SK-N-SH treated with all-trans-retinoic acid at 6 μM for 48 hours (cell line): ENCODE data around the gene GRID1.
"Not testable (repeated sequence)": the region's sequence is repeated elsewhere in the genome, so short reads cannot be mapped to it uniquely, and the experiment has no call there.

Source experiments
- ATAC-seq: fragments of 200-7000 bp; cut with Tn5 transposase; 3 replicates; pipeline ENCODE4 v1.9.1; 2020; ENCODE audit warnings: mild to moderate bottlenecking, moderate library complexity
- ARNTL ChIP-seq: fragments of 450-650 bp; formaldehyde crosslinking; IDR thresholded peaks from 2 replicates; pipeline ENCODE4 v1.5.0; 2020; ENCODE audit warnings: low read depth, mild to moderate bottlenecking, moderate library complexity, borderline replicate concordance
- BACH2 ChIP-seq: fragments of 250-450 bp; sonication (Bioruptor Pico); IDR thresholded peaks from 2 replicates; pipeline ENCODE4 v1.9.0; 2021; ENCODE audit warnings: mild to moderate bottlenecking, borderline replicate concordance
- CREB5 ChIP-seq: fragments of 250-450 bp; sonication (Bioruptor Pico); IDR thresholded peaks from 2 replicates; pipeline ENCODE4 v1.5.1; 2020; ENCODE audit warnings: low read depth, mild to moderate bottlenecking, moderate library complexity
- CSRNP3 ChIP-seq: fragments of 250-450 bp; sonication (Bioruptor Pico); IDR thresholded peaks from 2 replicates; pipeline ENCODE4 v1.5.1; 2021; ENCODE audit warnings: mild to moderate bottlenecking, moderate library complexity
- ESRRG ChIP-seq: fragments of 250-450 bp; sonication (Bioruptor Pico); IDR thresholded peaks from 2 replicates; pipeline ENCODE4 v1.6.1; 2021; ENCODE audit warnings: mild to moderate bottlenecking
- GLIS3 ChIP-seq: fragments of 250-450 bp; sonication (Bioruptor Pico); IDR thresholded peaks from 2 replicates; pipeline ENCODE4 v1.5.0; 2020; ENCODE audit warnings: mild to moderate bottlenecking, moderate library complexity
- ISL1 ChIP-seq: fragments of 250-450 bp; sonication (Bioruptor Pico); IDR thresholded peaks from 2 replicates; pipeline ENCODE4 v2.1.2; 2022; ENCODE audit warnings: mild to moderate bottlenecking, moderate library complexity
- OSR1 ChIP-seq: fragments of 250-450 bp; sonication (Bioruptor Pico); IDR thresholded peaks from 2 replicates; pipeline ENCODE4 v1.8.0; 2022; ENCODE audit warnings: moderate library complexity, mild to moderate bottlenecking, inconsistent platforms
- PATZ1 ChIP-seq: fragments of 250-450 bp; sonication (Bioruptor Pico); IDR thresholded peaks from 2 replicates; pipeline ENCODE4 v1.8.0; 2020; ENCODE audit warnings: mild to moderate bottlenecking, moderate library complexity, borderline replicate concordance
- POU6F1 ChIP-seq: fragments of 250-450 bp; sonication (Bioruptor Pico); IDR thresholded peaks from 2 replicates; pipeline ENCODE4 v1.8.0; 2021; ENCODE audit warnings: low read depth, mild to moderate bottlenecking, moderate library complexity, borderline replicate concordance
- RARB ChIP-seq: fragments of 250-450 bp; sonication (Bioruptor Pico); IDR thresholded peaks from 2 replicates; pipeline ENCODE4 v1.8.0; 2021; ENCODE audit warnings: mild to moderate bottlenecking, moderate library complexity
- SNAI2 ChIP-seq: fragments of 250-450 bp; sonication (Bioruptor Pico); IDR thresholded peaks from 2 replicates; pipeline ENCODE4 v1.5.0; 2020; ENCODE audit warnings: mild to moderate bottlenecking, moderate library complexity
- TCF4 ChIP-seq: fragments of 250-450 bp; sonication (Bioruptor Pico); IDR thresholded peaks from 2 replicates; pipeline ENCODE4 v1.8.0; 2021; ENCODE audit warnings: mild to moderate bottlenecking, moderate library complexity, borderline replicate concordance
- TOX ChIP-seq: fragments of 250-450 bp; sonication (Bioruptor Pico); IDR thresholded peaks from 2 replicates; pipeline ENCODE4 v1.8.0; 2021; ENCODE audit warnings: mild to moderate bottlenecking, moderate library complexity, borderline replicate concordance
- ZC3H10 ChIP-seq: fragments of 250-450 bp; sonication (Bioruptor Pico); IDR thresholded peaks from 2 replicates; pipeline ENCODE4 v1.5.1; 2021; ENCODE audit warnings: mild to moderate bottlenecking, moderate library complexity
- ZFP3 ChIP-seq: fragments of 250-450 bp; sonication (Bioruptor Pico); IDR thresholded peaks from 2 replicates; pipeline ENCODE4 v1.5.0; 2020; ENCODE audit warnings: mild to moderate bottlenecking, moderate library complexity
- ZFP30 ChIP-seq: fragments of 450-650 bp; formaldehyde crosslinking; IDR thresholded peaks from 2 replicates; pipeline ENCODE4 v1.5.0; 2022; ENCODE audit warnings: mild to moderate bottlenecking, moderate library complexity
- ZNF70 ChIP-seq: fragments of 450-650 bp; formaldehyde crosslinking; IDR thresholded peaks from 2 replicates; pipeline ENCODE4 v1.5.0; 2020; ENCODE audit warnings: mild to moderate bottlenecking, moderate library complexity
- ZNF8 ChIP-seq: fragments of 450-650 bp; formaldehyde crosslinking; IDR thresholded peaks from 2 replicates; pipeline ENCODE4 v1.5.0; 2020; ENCODE audit warnings: mild to moderate bottlenecking, moderate library complexity

GRID1 gene

GRCh38 chr10:86034710-86035109 is 331.9 kb downstream of the GRID1 start:
- TF ChIP-seq OSR1 (CRISPR knock-in tag), result no peak
- no peak for TF ChIP-seq RARB (CRISPR knock-in tag)
- TF ChIP-seq ISL1 (CRISPR knock-in tag), result no peak
- TF ChIP-seq CSRNP3 (CRISPR knock-in tag), result no peak
- no peak for TF ChIP-seq ZNF8 (CRISPR knock-in tag)
- TF ChIP-seq TOX, result no peak
- no peak for TF ChIP-seq ARNTL (CRISPR knock-in tag)
- TF ChIP-seq PATZ1, result no peak
- TF ChIP-seq ESRRG (CRISPR knock-in tag), result no peak
- no peak for ATAC-seq

GRCh38 chr10:86033581-86033980 is 333.0 kb downstream of the GRID1 start:
- TF ChIP-seq TCF4 (CRISPR knock-in tag) (no peak), RARB (CRISPR knock-in tag) (no peak), CSRNP3 (CRISPR knock-in tag) (no peak), ZNF70 (no peak), CREB5 (no peak), ZFP30 (CRISPR knock-in tag) (no peak), PATZ1 (no peak), BACH2 (no peak), ESRRG (CRISPR knock-in tag) (no peak), ZFP3 (no peak), ISL1 (CRISPR knock-in tag) (no peak), OSR1 (CRISPR knock-in tag) (no peak)
- no peak for ATAC-seq

- not testable (repeated sequence) for ATAC-seq
Measured at GRCh38 chr10:86032087-86032486, 334.5 kb downstream of the GRID1 start.

GRCh38 chr10:86030312-86030711 is 336.3 kb downstream of the GRID1 start:
- no peak for ATAC-seq
- TF ChIP-seq BACH2 (no peak), ESRRG (CRISPR knock-in tag) (no peak), CSRNP3 (CRISPR knock-in tag) (no peak), TCF4 (CRISPR knock-in tag) (no peak)

GRCh38 chr10:86027346-86027745 is 339.2 kb downstream of the GRID1 start:
- ATAC-seq, result no peak
- TF ChIP-seq ZFP30 (CRISPR knock-in tag) (no peak), SNAI2 (CRISPR knock-in tag) (no peak), POU6F1 (CRISPR knock-in tag) (no peak), ZC3H10 (CRISPR knock-in tag) (no peak), OSR1 (CRISPR knock-in tag) (no peak), ARNTL (CRISPR knock-in tag) (no peak), CSRNP3 (CRISPR knock-in tag) (no peak), GLIS3 (CRISPR knock-in tag) (no peak), RARB (CRISPR knock-in tag) (no peak), TOX (no peak), CREB5 (no peak)
